A549 (cell line): ENCODE data around the gene POPDC2. TPM values are rescaled to one million over a fixed set of nuclear protein-coding genes. Genes with fewer than 3 reads are reported as not detected.
A peak's percentile ranks its signal among the peaks of the same experiment; 100 is the strongest.

Experiments used
- ATAC-seq, 2 experiments: fragments of 200-7000 bp in 1 of 2; fragments of >200 bp in 1 of 2; cut with Nextera tagmentation in 1 of 2; cut with Tn5 transposase in 1 of 2; 3 replicates each; pipeline versions ENCODE4 v1.8.0 to v1.9.1; 2018 to 2020; ENCODE audit warnings: mild to moderate bottlenecking in 1 of 2, moderate library complexity in 1 of 2
- CTCF ChIA-PET: fragments of 300-600 bp; sonication (Branson Sonifier 250); formaldehyde crosslinking; extraction: SDS; loops from one replicate; lab custom pipeline; 2021; ENCODE audit warnings: antibody characterized with exemption, inconsistent platforms; lab: Yijun Ruan, JAX
- POLR2A ChIA-PET: fragments of 350-600 bp; formaldehyde crosslinking; extraction: SDS; loops from one replicate; lab custom pipeline; 2021; ENCODE audit warnings: antibody characterized with exemption, inconsistent platforms; lab: Yijun Ruan, JAX
- DNase-seq, 2 experiments: peaks; one replicate each; pipeline versions ENCODE4 v3.0.0 to v3.0.0-alpha.2; 2011 to 2016; ENCODE audit warnings: low read depth in 1 of 2, low spot score in 1 of 2
- FAIRE-seq: peaks from 2 replicates; lab custom pipeline; 2011; peaks lifted over from hg19 to GRCh38; lab: Jason Lieb, UNC
- H3K27ac ChIP-seq, 2 experiments: fragments of >200 bp; sonication (Bioruptor Twin); formaldehyde crosslinking; 3 replicates each; pipeline ENCODE4 v1.5.1; 2016 to 2017
- H3K4me1 ChIP-seq: fragments of >200 bp; sonication (Bioruptor Twin); formaldehyde crosslinking; 3 replicates; pipeline ENCODE4 v1.6.1; 2016
- H3K4me2 ChIP-seq: fragments of >200 bp; sonication (Bioruptor Twin); formaldehyde crosslinking; 3 replicates; pipeline ENCODE4 v1.6.1; 2016
- H3K4me3 ChIP-seq: fragments of >200 bp; sonication (Bioruptor Twin); formaldehyde crosslinking; 3 replicates; pipeline ENCODE4 v1.5.1; 2016
- H3K9me3 ChIP-seq: fragments of >200 bp; sonication (Bioruptor Twin); formaldehyde crosslinking; 3 replicates; pipeline ENCODE4 v1.6.1; 2016
- CBX8 ChIP-seq: fragments of 200-600 bp; sonication (generic); IDR thresholded peaks from 2 replicates; pipeline ENCODE4 v1.6.1; 2016
- EHF ChIP-seq: fragments of 250-450 bp; sonication (Bioruptor Pico); IDR thresholded peaks from 2 replicates; pipeline ENCODE4 v1.5.0; 2020; ENCODE audit warnings: mild to moderate bottlenecking
- ESRRA ChIP-seq: fragments of 150-350 bp; IDR thresholded peaks from 2 replicates; pipeline ENCODE4 v1.6.1; 2014; ENCODE audit warnings: mild to moderate bottlenecking, low read length, borderline replicate concordance
- FOSB ChIP-seq: fragments of 250-450 bp; sonication (Bioruptor Pico); IDR thresholded peaks from 2 replicates; pipeline ENCODE4 v1.5.0; 2020; ENCODE audit warnings: mild to moderate bottlenecking, moderate library complexity
- FOXS1 ChIP-seq: fragments of 250-450 bp; sonication (Bioruptor Pico); IDR thresholded peaks from 2 replicates; pipeline ENCODE4 v1.5.0; 2020; ENCODE audit warnings: mild to moderate bottlenecking, moderate library complexity
- HDAC2 ChIP-seq: fragments of 200-600 bp; sonication (generic); IDR thresholded peaks from 2 replicates; pipeline ENCODE4 v1.6.1; 2016
- HOXA7 ChIP-seq: fragments of 250-450 bp; sonication (Bioruptor Pico); IDR thresholded peaks from 2 replicates; pipeline ENCODE4 v1.5.0; 2020; ENCODE audit warnings: mild to moderate bottlenecking, moderate library complexity
- HOXB5 ChIP-seq: fragments of 250-450 bp; sonication (Bioruptor Pico); IDR thresholded peaks from 2 replicates; pipeline ENCODE4 v1.5.0; 2020; ENCODE audit warnings: mild to moderate bottlenecking, moderate library complexity
- JUNB ChIP-seq: fragments of >200 bp; sonication (Bioruptor Twin); formaldehyde crosslinking; IDR thresholded peaks from 2 replicates; pipeline ENCODE4 v1.6.1; 2016
- KDM1A ChIP-seq: fragments of 200-600 bp; sonication (generic); IDR thresholded peaks from 2 replicates; pipeline ENCODE4 v1.6.1; 2016; ENCODE audit warnings: low read depth, mild to moderate bottlenecking
- KDM5A ChIP-seq: fragments of 200-600 bp; sonication (generic); IDR thresholded peaks from 2 replicates; pipeline ENCODE4 v1.6.1; 2016; ENCODE audit warnings: antibody characterized with exemption, mild to moderate bottlenecking
- MAFK ChIP-seq: fragments of 450-650 bp; IDR thresholded peaks from 2 replicates; pipeline ENCODE4 v1.6.1; 2014; ENCODE audit not compliant: partially characterized antibody
- NPAS2 ChIP-seq: fragments of 250-450 bp; sonication (Bioruptor Pico); IDR thresholded peaks from 2 replicates; pipeline ENCODE4 v1.8.0; 2022; ENCODE audit warnings: mild to moderate bottlenecking, moderate library complexity, borderline replicate concordance
- NR3C1 ChIP-seq: fragments of >200 bp; sonication (Bioruptor Twin); formaldehyde crosslinking; IDR thresholded peaks from 3 replicates; pipeline ENCODE4 v1.6.1; 2017
- PHF8 ChIP-seq: fragments of 200-600 bp; sonication (generic); IDR thresholded peaks from 2 replicates; pipeline ENCODE4 v1.6.1; 2016; ENCODE audit warnings: low read depth, mild to moderate bottlenecking, antibody characterized with exemption, moderate library complexity, borderline replicate concordance
- RAD21 ChIP-seq, 2 experiments: fragments of >200 bp in 1 of 2; sonication (Bioruptor Twin) in 1 of 2; formaldehyde crosslinking in 1 of 2; IDR thresholded peaks in 1 of 2; conservative IDR thresholded peaks in 1 of 2; 2 replicates in 1 of 2; 3 replicates in 1 of 2; pipeline ENCODE4 v1.6.1; 2012 to 2018; ENCODE audit warnings: inconsistent platforms in 1 of 2
- RNF2 ChIP-seq: fragments of 200-600 bp; sonication (generic); IDR thresholded peaks from 2 replicates; pipeline ENCODE4 v1.6.1; 2016; ENCODE audit warnings: low read depth, mild to moderate bottlenecking, antibody characterized with exemption, moderate library complexity, borderline replicate concordance
- SMC3 ChIP-seq: fragments of >200 bp; sonication (Bioruptor Twin); formaldehyde crosslinking; IDR thresholded peaks from 3 replicates; pipeline ENCODE4 v1.6.1; 2018; ENCODE audit warnings: inconsistent platforms
- SREBF2 ChIP-seq: fragments of 450-650 bp; IDR thresholded peaks from 2 replicates; pipeline ENCODE4 v1.6.1; 2014; ENCODE audit warnings: mild to moderate bottlenecking, moderate library complexity
- ZFP36 ChIP-seq: fragments of 450-650 bp; IDR thresholded peaks from 2 replicates; pipeline ENCODE4 v1.6.1; 2014; ENCODE audit warnings: borderline replicate concordance; ENCODE audit not compliant: partially characterized antibody
- ZNF302 ChIP-seq: fragments of 250-450 bp; sonication (Bioruptor Pico); IDR thresholded peaks from 2 replicates; pipeline ENCODE4 v1.9.0; 2021; ENCODE audit warnings: inconsistent platforms, mild to moderate bottlenecking, moderate library complexity
- WGBS: methylation state at CpG from one replicate; pipeline ENCODE4 v1.1.6; 2017; ENCODE audit errors: missing lambda C conversion rate; 5-methylcytosine and 5-hydroxymethylcytosine counted together
- polyA plus RNA-seq, 4 experiments: library from polyadenylated mRNA; depleted of rRNA in 3 of 4; stranded (reverse); fragments of >200 nt; fragmentation: RNase III in 1 of 4; extraction: RNeasy Plus Mini Kit Qiagen cat#74134 plus additional on column Dnase treatment in 1 of 4; gene quantifications; 2 replicates in 3 of 4; 3 replicates in 1 of 4; pipeline ENCODE4 v1.2.3, GENCODE V29; 2011 to 2017
- TF ChIP-seq, protein P1 (sequence below): fragments of 250-450 bp; sonication (Bioruptor Pico); IDR thresholded peaks from 2 replicates; pipeline ENCODE4 v1.5.0; 2020; ENCODE audit warnings: low read depth, mild to moderate bottlenecking, moderate library complexity
- TF ChIP-seq, protein P2 (sequence below): IDR thresholded peaks from 2 replicates; pipeline ENCODE4 v1.6.1; 2012
- TF ChIP-seq, protein P3 (sequence below): IDR thresholded peaks from 2 replicates; pipeline ENCODE4 v1.6.1; 2012; ENCODE audit warnings: low read depth, borderline replicate concordance
- TF ChIP-seq, protein P4 (sequence below): IDR thresholded peaks from 2 replicates; pipeline ENCODE4 v1.6.1; 2012

POPDC2 gene
- polyA plus RNA-seq, 2 of the 4 experiments (the other 2 are of a cell fraction): 0.17 to 0.62 TPM

DNA sequence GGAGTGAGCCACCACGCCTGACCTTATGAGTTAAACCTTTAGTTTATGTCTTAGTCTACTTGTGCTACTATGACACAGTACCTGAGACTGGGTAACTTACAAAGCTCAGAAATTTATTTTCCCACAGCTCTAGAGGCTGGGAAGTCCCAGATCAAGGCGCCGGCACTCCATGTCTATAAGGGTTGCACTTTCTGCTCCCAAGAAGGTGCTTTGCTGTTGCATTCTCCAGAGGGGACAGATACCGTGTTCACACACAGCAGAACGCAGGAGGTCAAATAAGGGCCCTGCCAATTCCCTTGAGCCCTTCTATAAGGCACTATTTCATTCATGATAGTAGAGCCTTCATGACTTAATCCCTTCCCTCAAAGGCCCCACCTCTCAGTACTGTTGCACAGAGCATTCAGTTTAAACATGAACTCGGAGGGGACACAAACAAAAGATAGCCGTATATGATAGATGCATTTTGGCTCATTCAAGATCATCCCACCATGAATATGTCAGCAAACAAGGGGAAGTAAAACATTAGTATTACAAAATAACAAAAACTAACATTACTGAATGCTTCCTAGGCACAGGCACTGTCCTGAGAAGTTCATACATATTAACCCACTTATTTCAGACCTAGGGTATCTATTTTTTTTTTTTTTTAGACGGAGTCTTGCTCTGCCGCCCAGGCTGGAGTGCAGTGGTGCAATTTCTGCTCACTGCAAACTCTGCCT lies 36.2 kb downstream of the POPDC2 start (continued):
- TF ChIP-seq, protein P1, sequence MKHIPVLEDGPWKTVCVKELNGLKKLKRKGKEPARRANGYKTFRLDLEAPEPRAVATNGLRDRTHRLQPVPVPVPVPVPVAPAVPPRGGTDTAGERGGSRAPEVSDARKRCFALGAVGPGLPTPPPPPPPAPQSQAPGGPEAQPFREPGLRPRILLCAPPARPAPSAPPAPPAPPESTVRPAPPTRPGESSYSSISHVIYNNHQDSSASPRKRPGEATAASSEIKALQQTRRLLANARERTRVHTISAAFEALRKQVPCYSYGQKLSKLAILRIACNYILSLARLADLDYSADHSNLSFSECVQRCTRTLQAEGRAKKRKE (CRISPR knock-in tag): no peak
- TF ChIP-seq FOSB (CRISPR knock-in tag) (no peak), KDM1A (no peak), HOXA7 (CRISPR knock-in tag) (no peak), FOXS1 (CRISPR knock-in tag) (no peak), NPAS2 (CRISPR knock-in tag) (no peak), EHF (no peak), HDAC2 (no peak), SMC3 (no peak), JUNB (no peak), NR3C1 (no peak), RAD21 (conservative IDR thresholded peaks at IDR 0.05 in 1 of 2, IDR thresholded peaks at IDR 0.05 in 1 of 2) (no peak)
- TF ChIP-seq, protein P2, sequence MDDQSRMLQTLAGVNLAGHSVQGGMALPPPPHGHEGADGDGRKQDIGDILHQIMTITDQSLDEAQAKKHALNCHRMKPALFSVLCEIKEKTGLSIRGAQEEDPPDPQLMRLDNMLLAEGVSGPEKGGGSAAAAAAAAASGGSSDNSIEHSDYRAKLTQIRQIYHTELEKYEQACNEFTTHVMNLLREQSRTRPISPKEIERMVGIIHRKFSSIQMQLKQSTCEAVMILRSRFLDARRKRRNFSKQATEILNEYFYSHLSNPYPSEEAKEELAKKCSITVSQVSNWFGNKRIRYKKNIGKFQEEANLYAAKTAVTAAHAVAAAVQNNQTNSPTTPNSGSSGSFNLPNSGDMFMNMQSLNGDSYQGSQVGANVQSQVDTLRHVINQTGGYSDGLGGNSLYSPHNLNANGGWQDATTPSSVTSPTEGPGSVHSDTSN: no peak

DNA sequence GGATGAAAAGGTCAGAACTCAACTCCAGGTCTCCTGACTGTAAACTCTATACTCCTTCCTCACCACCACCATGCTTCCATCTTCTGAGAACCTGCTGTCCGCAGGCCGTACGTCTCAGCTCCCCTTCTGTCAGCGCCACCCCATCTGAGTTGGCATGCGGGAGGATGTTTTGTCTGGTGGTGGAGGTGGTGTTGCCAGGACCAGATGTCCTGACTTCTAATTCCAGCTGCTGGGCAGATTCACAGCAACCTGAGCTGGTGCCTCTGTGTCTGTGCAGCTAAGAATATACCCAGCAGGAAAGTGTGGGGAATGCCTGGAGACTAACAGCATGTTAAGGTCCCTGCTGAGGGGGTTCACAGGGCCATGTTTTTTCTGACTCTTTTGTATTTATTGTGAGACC lies 39.5 kb downstream of the POPDC2 start:
- ATAC-seq: no peak

DNA sequence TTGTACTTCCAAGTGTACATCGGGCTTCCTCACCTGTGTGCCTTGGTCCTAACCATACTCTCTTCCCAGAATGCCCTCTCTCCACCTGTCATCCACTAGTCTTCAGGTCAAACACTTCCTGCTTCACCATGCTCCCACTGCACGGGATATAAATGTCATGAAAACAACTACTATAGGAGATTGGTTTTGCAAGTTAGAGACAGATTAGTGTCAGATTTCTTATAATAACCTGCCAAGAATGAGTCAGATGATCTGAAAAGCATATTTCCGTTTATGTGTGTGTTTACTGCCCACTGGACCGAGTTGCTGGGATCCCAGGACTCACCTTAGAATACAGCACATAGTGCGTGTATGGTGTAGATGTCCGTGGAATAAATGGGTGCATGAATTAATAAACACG lies 41.3 kb downstream of the POPDC2 start:
- WGBS: 16% methylated on average over 7 of the region's 7 CpGs
- no peak for DNase-seq

More for the DNA sequence above, 39.5 kb downstream of the POPDC2 start:
- POLR2A ChIA-PET: no interaction called here
- WGBS: 86% methylated on average over 5 of the region's 5 CpGs
- FAIRE-seq: no peak
- no peak overlapping the region for H3K4me3 ChIP-seq
- no peak overlapping the region for H3K4me2 ChIP-seq
- CTCF ChIA-PET: no interaction called here
- H3K4me1 ChIP-seq: no peaks in the 10 kb centered on the region
- DNase-seq: no peak
- no peak overlapping the region for H3K27ac ChIP-seq
- TF ChIP-seq RNF2: no peak
- H3K9me3 ChIP-seq: no peaks in the 10 kb centered on the region

More for the DNA sequence above, 41.3 kb downstream of the POPDC2 start:
- POLR2A ChIA-PET: no interaction called here
- peak in 1 of 2 experiments; percentile 19; a peak in 1 of 6 replicates for ATAC-seq
- no peaks in the 10 kb centered on the region for H3K4me1 ChIP-seq
- TF ChIP-seq KDM5A (no peak), ZFP36 (no peak), ESRRA (no peak), SREBF2 (no peak), EHF (no peak), ZNF302 (no peak), MAFK (no peak), CBX8 (no peak), HOXB5 (no peak), HOXA7 (CRISPR knock-in tag) (no peak), SMC3 (no peak), FOSB (CRISPR knock-in tag) (no peak), PHF8 (no peak)
- TF ChIP-seq, protein P3, sequence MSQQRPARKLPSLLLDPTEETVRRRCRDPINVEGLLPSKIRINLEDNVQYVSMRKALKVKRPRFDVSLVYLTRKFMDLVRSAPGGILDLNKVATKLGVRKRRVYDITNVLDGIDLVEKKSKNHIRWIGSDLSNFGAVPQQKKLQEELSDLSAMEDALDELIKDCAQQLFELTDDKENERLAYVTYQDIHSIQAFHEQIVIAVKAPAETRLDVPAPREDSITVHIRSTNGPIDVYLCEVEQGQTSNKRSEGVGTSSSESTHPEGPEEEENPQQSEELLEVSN: no peak
- TF ChIP-seq, protein P4, sequence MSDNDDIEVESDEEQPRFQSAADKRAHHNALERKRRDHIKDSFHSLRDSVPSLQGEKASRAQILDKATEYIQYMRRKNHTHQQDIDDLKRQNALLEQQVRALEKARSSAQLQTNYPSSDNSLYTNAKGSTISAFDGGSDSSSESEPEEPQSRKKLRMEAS: no peak
- TF ChIP-seq, protein P1 (CRISPR knock-in tag): no peak
- TF ChIP-seq, all 56 proteins: peak for 0
- Histone ChIP-seq H3K9me3 (no peaks in the 10 kb centered on the region), H3K4me2 (no peak overlapping the region), H3K27ac (no peak overlapping the region), H3K4me3 (no peak overlapping the region)
- CTCF ChIA-PET: no interaction called here
- FAIRE-seq: no peak
